ENCODE measurements around the gene SNRNP48. TPM values are rescaled to one million over a fixed set of nuclear protein-coding genes. Genes with fewer than 3 reads are reported as not detected.

The SNRNP48 gene
- total and polyA plus RNA-seq, 2 of the 8 experiments (the other 6 are each of a cell fraction or from before 2014, with no cell fraction given): 7.7 to 21.0 TPM

DNA sequence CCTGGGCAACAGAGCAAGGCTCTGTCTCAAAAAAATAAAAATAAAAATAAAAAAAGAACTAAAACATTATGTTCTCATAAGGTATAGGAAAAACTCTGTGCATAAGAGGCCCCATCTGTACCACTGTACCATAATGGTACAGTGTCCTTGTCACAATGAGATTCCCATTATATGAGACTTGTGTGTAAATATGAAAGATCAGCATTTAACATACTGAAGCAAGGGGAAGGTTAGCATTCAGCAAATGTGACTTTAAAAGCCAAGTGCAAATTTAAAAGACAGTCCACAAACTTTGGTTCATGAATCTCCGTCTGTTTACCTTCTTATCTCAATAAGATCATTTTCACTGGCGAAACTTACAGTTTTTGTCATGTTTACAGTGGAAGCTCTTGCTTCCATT is 32.3 kb upstream of the SNRNP48 start:
- no peak for TF ChIP-seq SP1 (IDR thresholded peaks at IDR 0.05; ENCODE audit: low read depth, low read length)
- no peak for TF ChIP-seq EGR1 (IDR thresholded peaks at IDR 0.05; ENCODE audit: borderline replicate concordance, low read depth, low read length)
- no peak for TF ChIP-seq NANOG (IDR thresholded peaks at IDR 0.05; ENCODE audit: insufficient read depth, low read depth, low read length, poor library complexity, severe bottlenecking)
- no peak for TF ChIP-seq POLR2AphosphoS5 (IDR thresholded peaks at IDR 0.05; ENCODE audit: low read depth, low read length)
- no peak for TF ChIP-seq BRCA1 (IDR thresholded peaks at IDR 0.05; ENCODE audit: low read depth, low read length)
- no peak for TF ChIP-seq SP4 (IDR thresholded peaks at IDR 0.05; ENCODE audit: low read length)
- no peak for TF ChIP-seq ATF2 (IDR thresholded peaks at IDR 0.05; ENCODE audit: low read length)
- no peak for TF ChIP-seq ATF3 (IDR thresholded peaks at IDR 0.05; ENCODE audit: insufficient read depth, low read depth, low read length)
- H3K23ac ChIP-seq (ENCODE audit: insufficient read length): no peak overlapping the region
- H2BK15ac ChIP-seq (ENCODE audit: low read length): no peak overlapping the region
- no peaks in the 10 kb centered on the region for H3K4me1 ChIP-seq (replicated peaks in 1 of 4; ENCODE audit: control insufficient read depth in 3 of 4, insufficient read depth in 4 of 4, low read length in 3 of 4)
- no peak overlapping the region for H3K27ac ChIP-seq (ENCODE audit: low read depth, low read length)
- H3K56ac ChIP-seq (replicated peaks; ENCODE audit: insufficient read length, low read depth, low read length): no peak overlapping the region
- H3K14ac ChIP-seq (ENCODE audit: insufficient read length): no peak overlapping the region
- no peak overlapping the region for H3K18ac ChIP-seq (ENCODE audit: extremely low read depth, low read length)
- peaks cover 0 to 14% of the 10 kb centered on the region in 2 experiments; a peak in 2 of 4 replicates for H3K79me2 ChIP-seq (ENCODE audit: control insufficient read depth in 1 of 2, insufficient read depth in 2 of 2, low read length in 2 of 2)
- CTCF ChIA-PET (ENCODE audit: partially characterized antibody): no interaction called here
- H2BK12ac ChIP-seq (ENCODE audit: low read depth, low read length): no peak overlapping the region
- no peak overlapping the region for H4K91ac ChIP-seq (replicated peaks; ENCODE audit: insufficient read length, low read length)
- no peak overlapping the region for H3K4me3 ChIP-seq (ENCODE audit: extremely low read depth in 1 of 4, insufficient read depth in 2 of 4, low read depth in 3 of 4, low read length in 4 of 4)
- H3K9ac ChIP-seq (replicated peaks in 1 of 4; ENCODE audit: extremely low read depth in 1 of 4, low read depth in 3 of 4, low read length in 3 of 4): no peak overlapping the region
- H3K4ac ChIP-seq (replicated peaks; ENCODE audit: insufficient read length, low read depth, low read length): no peak overlapping the region
- POLR2A ChIA-PET (ENCODE audit: partially characterized antibody): no interaction called here
- DNase-seq (ENCODE audit: low read depth in 1 of 2, low spot score in 2 of 2) (no peak), FAIRE-seq (no peak)
- H3K79me1 ChIP-seq (ENCODE audit: low read depth, low read length): no peaks in the 10 kb centered on the region; the same call in 1 of the 2 replicates
- H3K23me2 ChIP-seq (ENCODE audit: low read depth, low read length): no peaks in the 10 kb centered on the region
- H2AFZ ChIP-seq (ENCODE audit: low read length): no peak overlapping the region
- no peaks in the 10 kb centered on the region for H3K27me3 ChIP-seq (replicated peaks in 1 of 4; ENCODE audit: control insufficient read depth in 3 of 4, extremely low read depth in 1 of 4, insufficient read depth in 3 of 4, low read length in 3 of 4)
- 83% methylated on average over 2 of the region's 2 CpGs; no CpG with 5 or more reads in 1 of the 2 experiments for WGBS, 2 experiments (ENCODE audit: extremely low coverage in 1 of 2, insufficient coverage in 1 of 2, insufficient read length in 1 of 2, insufficient replicate concordance in 2 of 2, low coverage in 1 of 2, low lambda C conversion rate in 2 of 2, missing lambda C conversion rate in 1 of 2)
- H2BK20ac ChIP-seq (ENCODE audit: low read length): no peak overlapping the region
- peaks cover 0 to 6% of the 10 kb centered on the region in 2 experiments for H4K20me1 ChIP-seq (replicated peaks in 1 of 2; ENCODE audit: control insufficient read depth in 1 of 2, insufficient read depth in 2 of 2, low read length in 2 of 2)
- no peak overlapping the region for H2BK5ac ChIP-seq (ENCODE audit: low read depth, low read length)
- H3K36me3 ChIP-seq (ENCODE audit: control insufficient read depth in 2 of 4, insufficient read depth in 4 of 4, low read length in 3 of 4): peaks cover 2 to 24% (median 10%) of the 10 kb centered on the region in 4 experiments; a peak in 6 of 8 replicates
- H3K4me2 ChIP-seq (ENCODE audit: insufficient read depth in 1 of 2, low read depth in 2 of 2, low read length in 2 of 2): no peak overlapping the region
- H2AK5ac ChIP-seq (ENCODE audit: low read depth, low read length): no peak overlapping the region
- no peak overlapping the region for H4K8ac ChIP-seq (ENCODE audit: extremely low read depth, insufficient read depth, low read length)
- H2BK120ac ChIP-seq (replicated peaks; ENCODE audit: low read depth, low read length): no peak overlapping the region
- H4K5ac ChIP-seq (ENCODE audit: insufficient read length, low read depth, low read length): no peak overlapping the region
- no peaks in the 10 kb centered on the region for H3K9me3 ChIP-seq (ENCODE audit: insufficient read depth in 2 of 2, low read depth in 1 of 2, low read length in 1 of 2)

Data from H1 (cell line).